ENCODE data around the gene COL18A1. TPM values are rescaled to one million over a fixed set of nuclear protein-coding genes. Genes with fewer than 3 reads are reported as not detected.

Gene COL18A1
- total and polyA plus RNA-seq, 2 donors (not counting 1 experiment from before 2014, with no cell fraction given): 15.6 to 24.7 TPM

DNA sequence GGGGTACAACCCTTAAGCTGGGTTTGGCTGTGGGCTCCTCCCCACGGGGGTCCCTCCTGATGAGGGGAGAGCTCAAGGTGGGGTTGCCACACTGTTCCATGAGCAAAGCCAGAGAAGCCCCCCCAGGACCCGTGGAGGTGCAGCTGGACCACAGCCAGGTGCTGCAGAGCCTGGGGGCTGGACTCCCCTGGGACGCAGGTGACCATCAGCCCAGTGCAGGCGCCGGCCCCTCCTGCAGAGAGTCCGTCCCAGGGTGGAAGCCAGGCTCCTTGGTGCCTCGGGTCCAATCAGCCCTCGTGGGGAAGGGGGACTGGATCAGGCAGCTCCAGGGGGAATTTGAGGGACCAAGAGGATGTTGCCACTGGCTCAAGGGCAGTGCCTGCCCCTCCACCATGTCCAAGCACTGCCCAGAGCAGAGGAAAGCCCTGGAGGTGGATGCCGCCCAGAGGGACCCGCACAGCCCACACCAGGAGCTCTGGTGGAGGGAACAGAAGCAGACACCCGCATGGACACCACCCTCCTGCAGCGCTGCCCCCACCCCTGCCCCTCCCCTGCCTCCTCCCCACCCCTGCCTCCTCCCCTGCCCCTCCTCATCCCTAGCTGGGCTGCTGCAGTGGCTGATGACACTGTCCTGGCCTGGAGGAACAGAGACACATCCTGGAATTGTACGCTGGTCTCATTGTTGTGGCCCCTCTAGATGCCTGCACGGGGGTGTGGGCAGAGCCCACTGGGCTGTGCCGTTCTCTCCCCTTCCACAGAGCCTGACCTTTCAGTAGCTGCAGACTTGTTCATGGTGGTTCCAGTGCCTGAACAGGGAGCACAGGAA lies 30.8 kb upstream of the COL18A1 start:
- Mint-ChIP-seq H3K27ac (no peak overlapping the region), H3K4me3 (no peak overlapping the region), H3K27me3 (peaks cover 24% of the 10 kb centered on the region), H3K9me3 (ENCODE audit: insufficient read depth) (no peaks in the 10 kb centered on the region), H3K4me1 (peaks cover 7% of the 10 kb centered on the region)
- intact Hi-C loops (cut with micrococcal nuclease): no loop called here
- ATAC-seq (ENCODE audit: low read depth) (no peak), DNase-seq (no peak)
- Histone ChIP-seq H3K4me1 (ENCODE audit: control insufficient read depth in 2 of 2, insufficient read depth in 2 of 2, low read length in 2 of 2) (no peaks in the 10 kb centered on the region), H4K20me1 (ENCODE audit: control insufficient read depth, insufficient read depth, low read length, poor library complexity, severe bottlenecking) (no peaks in the 10 kb centered on the region), H3K27me3 (replicated peaks in 1 of 4; ENCODE audit: control extremely low read depth in 1 of 4, control insufficient read depth in 3 of 4, insufficient read depth in 4 of 4, low read length in 3 of 4) (peaks cover 0 to 4% (median 0%) of the 10 kb centered on the region in 4 experiments), H3K9ac (ENCODE audit: low read length) (no peak overlapping the region), H3K4me2 (replicated peaks; ENCODE audit: low read depth, low read length, poor library complexity, severe bottlenecking) (no peak overlapping the region), H2AFZ (ENCODE audit: insufficient read depth, low read depth, low read length, poor library complexity, severe bottlenecking) (no peak overlapping the region), H3K79me2 (ENCODE audit: control insufficient read depth, insufficient read depth, low read length) (no peaks in the 10 kb centered on the region), H3K4me3 (ENCODE audit: control extremely low read depth in 1 of 5, extremely low read depth in 1 of 5, insufficient read depth in 1 of 5, low read depth in 2 of 5, low read length in 4 of 5) (no peak overlapping the region), H3K9me3 (ENCODE audit: control extremely low read depth in 1 of 3, control insufficient read depth in 2 of 3, insufficient read depth in 1 of 3, low read length in 2 of 3) (peaks cover 0 to 7% (median 0%) of the 10 kb centered on the region in 3 donors), H3K36me3 (replicated peaks in 1 of 2; ENCODE audit: control extremely low read depth in 1 of 2, control insufficient read depth in 1 of 2, extremely low read depth in 1 of 2, insufficient read depth in 2 of 2, low read length in 1 of 2) (no peaks in the 10 kb centered on the region), H3K27ac (ENCODE audit: low read length in 2 of 2) (no peak overlapping the region)
- ChIA-PET CTCF (no interaction called here), POLR2A (no interaction called here)
- TF ChIP-seq CTCF (IDR thresholded peaks at IDR 0.05): no peak
- TF ChIP-seq EZH2 (IDR thresholded peaks at IDR 0.05; ENCODE audit: borderline replicate concordance, insufficient read depth, low read depth, low read length, poor library complexity, severe bottlenecking): no peak
- 82% methylated on average over 13 of the region's 15 CpGs for WGBS (ENCODE audit: insufficient coverage)

GRCh38 chr21:45374826-45375455 lies 30.0 kb upstream of the COL18A1 start:
- H4K20me1 ChIP-seq (ENCODE audit: control insufficient read depth, insufficient read depth, low read length, poor library complexity, severe bottlenecking): no peaks in the 10 kb centered on the region
- no peak overlapping the region for H3K27ac ChIP-seq (ENCODE audit: low read length in 2 of 2)
- H2AFZ ChIP-seq (ENCODE audit: insufficient read depth, low read depth, low read length, poor library complexity, severe bottlenecking): no peak overlapping the region
- H3K27me3 ChIP-seq (replicated peaks in 1 of 4; ENCODE audit: control extremely low read depth in 1 of 4, control insufficient read depth in 3 of 4, insufficient read depth in 4 of 4, low read length in 3 of 4): peaks cover 0 to 4% (median 0%) of the 10 kb centered on the region in 4 experiments
- H3K27me3 Mint-ChIP-seq: peaks cover 30% of the 10 kb centered on the region
- no peak overlapping the region for H3K9ac ChIP-seq (ENCODE audit: low read length)
- no peak for TF ChIP-seq EZH2 (IDR thresholded peaks at IDR 0.05; ENCODE audit: borderline replicate concordance, insufficient read depth, low read depth, low read length, poor library complexity, severe bottlenecking)
- no peak for TF ChIP-seq CTCF (IDR thresholded peaks at IDR 0.05)
- peaks cover 0 to 7% (median 0%) of the 10 kb centered on the region in 3 donors for H3K9me3 ChIP-seq (ENCODE audit: control extremely low read depth in 1 of 3, control insufficient read depth in 2 of 3, insufficient read depth in 1 of 3, low read length in 2 of 3)
- ATAC-seq (ENCODE audit: low read depth) (no peak), DNase-seq (no peak)
- no peaks in the 10 kb centered on the region for H3K36me3 ChIP-seq (replicated peaks in 1 of 2; ENCODE audit: control extremely low read depth in 1 of 2, control insufficient read depth in 1 of 2, extremely low read depth in 1 of 2, insufficient read depth in 2 of 2, low read length in 1 of 2)
- no peak overlapping the region for H3K4me3 Mint-ChIP-seq
- H3K9me3 Mint-ChIP-seq (ENCODE audit: insufficient read depth): no peaks in the 10 kb centered on the region
- H3K4me1 ChIP-seq (ENCODE audit: control insufficient read depth in 2 of 2, insufficient read depth in 2 of 2, low read length in 2 of 2): no peaks in the 10 kb centered on the region
- 69% methylated on average over 13 of the region's 15 CpGs for WGBS (ENCODE audit: insufficient coverage)
- POLR2A ChIA-PET: no interaction called here
- intact Hi-C loops (cut with micrococcal nuclease): no loop called here
- H3K79me2 ChIP-seq (ENCODE audit: control insufficient read depth, insufficient read depth, low read length): no peaks in the 10 kb centered on the region
- H3K4me3 ChIP-seq (ENCODE audit: control extremely low read depth in 1 of 5, extremely low read depth in 1 of 5, insufficient read depth in 1 of 5, low read depth in 2 of 5, low read length in 4 of 5): no peak overlapping the region
- no peak overlapping the region for H3K4me2 ChIP-seq (replicated peaks; ENCODE audit: low read depth, low read length, poor library complexity, severe bottlenecking)
- CTCF ChIA-PET: no interaction called here
- peaks cover 6% of the 10 kb centered on the region for H3K4me1 Mint-ChIP-seq
- H3K27ac Mint-ChIP-seq: no peak overlapping the region
